Germinal center (tissue), 1 donor: ENCODE data around the gene HS6ST1.

Experiments
- DNase-seq: peaks from one replicate; pipeline ENCODE4 v3.0.0; 2012; ENCODE audit warnings: mixed read lengths, low spot score

HS6ST1 gene

GRCh38 chr2:128298286-128298685 lies 20.4 kb downstream of the HS6ST1 start:
- no peak for DNase-seq

- no peak for DNase-seq
Observed at GRCh38 chr2:128293870-128294455, 24.7 kb downstream of the HS6ST1 start.

GRCh38 chr2:128293426-128293755 lies 25.3 kb downstream of the HS6ST1 start:
- no peak for DNase-seq

DNA sequence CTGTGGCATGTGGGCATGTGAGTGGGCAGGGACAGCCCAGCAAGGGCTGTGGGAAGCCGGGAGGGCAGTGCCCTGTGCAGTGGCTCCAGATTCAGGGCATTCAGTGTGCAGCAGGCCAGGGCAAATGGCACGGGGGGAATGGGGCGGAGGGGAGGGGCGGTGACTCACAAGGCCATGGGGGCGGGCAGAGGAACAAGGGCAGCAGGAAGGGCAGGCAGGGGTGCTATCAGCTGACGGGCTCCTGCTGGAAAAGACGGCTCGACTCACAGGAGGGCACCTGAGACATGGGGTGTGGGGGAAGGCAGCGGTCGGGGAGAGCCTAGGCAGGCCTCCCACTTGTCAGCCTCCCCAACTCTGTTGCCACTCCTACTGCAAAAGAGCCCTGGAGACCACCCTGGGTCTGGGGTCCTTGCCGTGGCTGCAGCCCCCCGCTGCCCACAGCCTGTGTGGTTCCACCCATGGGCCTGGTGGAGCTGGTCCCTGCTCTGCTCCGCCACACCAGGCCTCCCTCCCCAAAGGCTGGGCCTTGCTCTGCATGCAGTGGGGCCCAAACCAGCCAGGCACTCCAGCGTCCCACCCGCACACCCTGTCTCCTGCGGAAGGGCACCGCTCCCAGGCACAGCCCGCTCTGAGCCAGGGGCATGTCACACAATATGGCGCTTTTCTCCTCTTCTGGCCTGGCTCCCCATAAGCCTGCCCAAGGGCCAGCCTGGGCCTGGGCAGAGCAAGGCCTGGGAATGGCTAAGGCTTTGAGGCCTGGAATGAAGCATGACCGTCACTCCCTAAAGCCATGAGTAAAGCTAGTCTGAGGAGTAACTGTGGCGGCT lies 25.9 kb downstream of the HS6ST1 start:
- no peak for DNase-seq

- DNase-seq: no peak
Observed at GRCh38 chr2:128291844-128292598, 26.6 kb downstream of the HS6ST1 start.

DNA sequence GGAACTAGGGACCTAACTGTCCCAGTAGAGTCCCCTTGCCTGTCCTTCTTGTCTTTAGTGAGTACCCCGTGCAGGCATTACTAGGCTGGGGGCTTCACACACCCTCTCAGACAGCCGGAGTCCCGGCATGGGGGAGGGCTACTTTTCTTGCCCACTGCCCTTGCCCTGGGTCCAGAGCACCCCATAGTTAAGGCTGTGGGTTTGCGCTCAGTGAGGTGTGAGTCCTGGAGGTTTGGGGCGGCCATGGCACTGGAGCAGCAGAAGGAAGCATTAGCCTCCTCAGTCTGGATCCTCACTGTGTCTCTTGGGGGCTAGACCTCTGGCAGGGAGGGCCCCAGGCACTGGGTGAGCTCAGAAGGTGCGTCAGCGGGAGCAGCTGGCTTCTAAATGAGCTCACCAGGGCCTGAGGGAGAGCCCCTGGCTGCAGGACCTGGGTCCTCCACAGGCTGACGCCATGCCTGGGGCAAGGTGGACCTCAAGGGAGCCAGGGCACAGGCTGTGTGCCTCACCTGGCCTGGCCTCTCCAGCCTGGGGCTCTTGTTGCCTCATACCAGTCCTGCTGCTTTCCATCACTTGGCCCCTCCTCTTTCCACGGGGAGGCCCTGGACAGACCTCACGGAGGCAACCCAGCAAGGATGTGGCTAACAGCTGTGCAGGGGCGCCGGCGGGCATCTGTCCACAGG lies 27.4 kb downstream of the HS6ST1 start:
- DNase-seq: no peak

- no peak for DNase-seq
Observed at GRCh38 chr2:128290356-128290755, 28.3 kb downstream of the HS6ST1 start.

DNA sequence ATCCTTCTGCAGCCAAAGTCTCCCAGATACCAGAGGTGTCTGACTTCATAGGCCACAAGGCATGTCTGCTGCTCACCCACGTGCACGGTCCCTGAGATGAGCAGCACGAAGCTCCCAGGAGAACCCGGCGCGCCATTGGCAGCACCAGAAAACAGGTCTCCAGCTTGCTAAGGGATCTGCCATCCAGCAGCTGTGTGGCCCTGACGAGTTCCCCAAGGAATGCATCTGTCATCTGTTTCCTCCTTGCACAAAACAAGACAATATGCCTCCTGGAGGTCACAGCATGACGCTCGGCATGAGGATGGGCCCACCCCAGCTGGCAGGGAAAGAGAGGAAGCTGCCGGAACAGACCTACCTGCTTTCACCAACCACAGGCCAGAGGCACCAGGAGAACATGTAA lies 29.2 kb downstream of the HS6ST1 start:
- no peak for DNase-seq

DNA sequence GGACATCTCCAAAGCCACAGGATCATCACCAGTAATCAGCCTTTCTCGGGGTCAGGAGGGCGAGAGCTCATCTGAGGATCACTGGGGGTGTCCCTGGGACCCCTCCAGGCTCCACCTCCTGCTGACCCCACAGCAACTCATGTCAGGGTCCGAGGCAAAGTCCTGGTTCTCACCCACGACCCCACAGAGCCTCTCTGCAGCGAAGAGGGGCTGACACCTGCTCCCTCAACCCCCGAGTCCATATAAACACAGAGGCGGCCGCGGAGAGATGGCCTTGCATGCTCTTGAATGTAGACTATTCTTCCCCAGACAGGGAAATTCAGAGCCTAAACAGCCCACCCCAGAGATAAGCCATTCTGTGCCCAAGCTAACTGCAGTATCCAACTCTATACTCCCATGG lies 29.9 kb downstream of the HS6ST1 start:
- DNase-seq: no peak

DNA sequence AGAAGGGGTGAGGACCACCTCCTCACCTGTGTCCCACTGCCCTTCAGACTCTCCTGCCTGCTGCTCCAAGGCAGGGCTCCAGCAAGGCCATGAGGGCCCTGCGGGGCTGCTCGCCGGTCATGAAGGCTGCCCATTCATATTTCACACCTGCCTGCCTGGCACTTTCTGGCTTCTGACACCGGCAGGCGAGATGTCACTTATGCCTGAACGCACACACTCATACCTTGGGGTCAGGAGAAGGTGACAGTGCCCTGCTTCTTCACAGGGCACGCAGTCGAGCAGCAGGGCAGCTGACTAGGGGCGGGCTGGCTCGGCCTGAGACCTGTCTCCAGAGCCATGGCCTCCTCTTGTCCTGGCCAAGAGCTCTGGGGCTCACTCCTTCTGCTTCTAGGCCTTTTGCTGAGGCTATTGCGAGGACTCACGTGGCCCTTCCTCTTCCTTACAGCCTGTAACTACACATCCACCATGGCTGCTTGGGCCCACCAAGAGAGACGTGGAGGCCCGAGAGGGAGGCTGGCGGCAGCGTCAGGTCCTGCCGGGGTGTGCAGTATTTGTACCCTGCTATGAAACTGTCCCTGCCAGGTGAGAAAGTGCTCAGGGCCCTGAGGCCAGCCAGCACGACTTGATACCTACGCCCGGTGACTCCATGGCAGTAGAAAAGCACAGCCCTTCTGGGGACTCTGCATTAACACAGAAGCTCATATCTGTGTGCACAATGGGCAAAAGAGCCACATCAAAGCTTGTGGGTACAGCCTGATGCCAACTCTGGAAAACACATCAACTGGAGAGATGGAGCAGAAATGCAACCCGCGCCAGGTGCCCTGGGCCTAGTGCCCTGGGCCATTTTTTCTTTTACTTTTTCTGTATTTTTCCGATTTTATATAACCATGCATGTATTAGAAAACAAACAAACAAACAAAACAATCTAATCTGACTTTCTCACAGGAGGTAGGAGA lies 30.6 kb downstream of the HS6ST1 start:
- no peak for DNase-seq

- no peak for DNase-seq
Observed at GRCh38 chr2:128286905-128287779, 31.5 kb downstream of the HS6ST1 start.

DNA sequence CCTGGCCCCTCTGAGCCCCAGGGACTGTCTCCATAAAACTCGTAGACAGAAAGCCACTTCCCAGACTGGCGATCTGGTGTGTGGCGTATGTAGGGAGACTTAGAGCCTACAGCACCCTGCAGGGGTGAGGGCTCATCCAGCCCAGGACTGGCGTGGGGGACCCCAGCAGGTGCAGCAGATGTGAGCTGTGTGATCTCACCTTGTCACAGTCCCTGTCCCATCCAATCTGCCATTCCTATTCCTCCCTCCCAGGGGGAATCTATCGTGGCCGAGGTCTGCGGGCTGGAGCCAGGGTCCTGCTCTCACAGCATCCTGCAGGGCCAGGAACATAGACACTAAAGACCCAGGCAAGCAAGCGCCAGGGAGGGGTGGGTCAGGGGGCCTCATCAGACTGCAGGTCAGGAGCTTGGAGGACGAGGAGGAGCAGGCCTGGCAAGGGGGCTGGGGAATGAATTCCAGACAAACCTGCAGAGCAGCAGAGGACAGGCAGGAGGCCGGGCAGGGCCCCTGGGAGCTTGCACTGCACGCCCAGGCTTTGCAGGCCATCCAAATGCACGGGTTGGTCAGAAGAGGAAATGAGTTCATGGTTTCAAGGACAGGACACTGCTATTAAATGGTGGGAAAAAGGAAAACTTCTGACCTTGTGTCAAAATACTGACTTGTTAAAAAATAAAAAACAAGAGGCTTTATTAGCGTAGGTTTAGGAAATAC lies 32.5 kb downstream of the HS6ST1 start:
- no peak for DNase-seq

DNA sequence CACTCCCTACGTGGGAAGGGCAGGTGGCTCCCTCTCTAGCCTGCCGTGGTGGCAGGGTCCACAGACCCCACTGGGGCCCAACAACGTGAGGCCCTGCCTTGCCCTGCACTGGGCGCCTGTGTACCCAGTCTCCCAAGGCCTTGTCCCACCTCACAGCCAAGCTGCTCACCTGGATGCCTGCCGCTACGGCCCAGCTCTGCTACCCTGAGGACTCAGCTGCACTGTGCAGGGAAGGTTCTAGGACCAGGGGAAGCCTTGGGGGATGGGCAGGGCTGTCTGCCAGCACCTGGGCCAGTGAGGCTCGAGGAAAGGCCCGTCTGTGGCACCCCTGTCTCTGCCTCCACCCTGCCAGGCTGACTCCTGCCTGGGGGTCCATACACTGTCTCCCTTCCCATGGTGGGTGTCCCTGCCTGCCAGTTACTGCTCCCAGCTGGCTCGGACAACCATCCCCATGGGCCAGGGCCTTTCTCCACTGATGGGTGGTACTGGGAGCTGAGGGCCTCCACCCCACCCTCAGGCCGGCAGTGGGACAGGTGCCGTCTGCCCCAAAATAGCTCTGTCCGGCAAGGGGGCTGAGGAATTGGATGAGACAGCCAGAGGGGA lies 33.2 kb downstream of the HS6ST1 start:
- DNase-seq: no peak

DNA sequence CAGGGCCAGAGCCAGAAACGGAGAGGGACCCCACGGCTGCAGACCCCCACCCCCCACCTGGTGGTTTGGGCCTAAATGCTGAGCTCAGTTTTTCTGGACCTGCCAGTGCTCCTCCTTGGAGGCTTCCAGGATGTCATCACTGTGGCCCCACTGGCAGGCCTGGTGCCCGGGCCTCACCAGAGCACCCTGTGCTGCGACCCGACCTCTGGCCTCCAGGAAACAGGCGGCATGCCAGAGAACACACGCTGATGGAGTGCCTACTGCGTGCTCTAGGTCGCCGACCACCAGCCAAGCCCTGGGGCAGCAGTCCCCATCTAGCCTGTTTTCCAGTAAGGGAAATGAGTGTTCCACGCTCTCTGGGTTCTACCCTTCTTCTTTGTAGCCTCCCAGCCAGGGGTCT lies 33.8 kb downstream of the HS6ST1 start:
- DNase-seq: no peak

DNA sequence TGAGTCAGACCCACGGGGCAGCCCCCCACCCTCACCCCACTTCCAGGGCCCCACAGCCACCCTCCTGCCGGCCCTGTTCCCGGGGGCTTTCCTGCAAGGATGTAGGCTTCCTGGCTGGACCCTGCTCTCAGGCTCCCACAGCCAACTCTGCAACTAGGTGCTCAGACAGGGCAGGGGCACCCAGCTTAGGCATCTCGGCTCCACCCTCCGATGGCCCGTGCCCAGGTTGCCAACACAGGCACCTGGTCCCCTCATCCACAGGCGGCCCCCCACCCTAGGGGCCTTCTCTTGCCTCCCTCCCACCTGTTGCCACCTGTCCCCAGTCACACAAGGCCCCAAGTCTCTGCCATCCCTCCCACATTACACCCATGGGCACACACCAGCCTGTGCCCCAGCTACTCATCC lies 34.6 kb downstream of the HS6ST1 start:
- DNase-seq: no peak

GRCh38 chr2:128282976-128283810 lies 35.5 kb downstream of the HS6ST1 start:
- no peak for DNase-seq

DNA sequence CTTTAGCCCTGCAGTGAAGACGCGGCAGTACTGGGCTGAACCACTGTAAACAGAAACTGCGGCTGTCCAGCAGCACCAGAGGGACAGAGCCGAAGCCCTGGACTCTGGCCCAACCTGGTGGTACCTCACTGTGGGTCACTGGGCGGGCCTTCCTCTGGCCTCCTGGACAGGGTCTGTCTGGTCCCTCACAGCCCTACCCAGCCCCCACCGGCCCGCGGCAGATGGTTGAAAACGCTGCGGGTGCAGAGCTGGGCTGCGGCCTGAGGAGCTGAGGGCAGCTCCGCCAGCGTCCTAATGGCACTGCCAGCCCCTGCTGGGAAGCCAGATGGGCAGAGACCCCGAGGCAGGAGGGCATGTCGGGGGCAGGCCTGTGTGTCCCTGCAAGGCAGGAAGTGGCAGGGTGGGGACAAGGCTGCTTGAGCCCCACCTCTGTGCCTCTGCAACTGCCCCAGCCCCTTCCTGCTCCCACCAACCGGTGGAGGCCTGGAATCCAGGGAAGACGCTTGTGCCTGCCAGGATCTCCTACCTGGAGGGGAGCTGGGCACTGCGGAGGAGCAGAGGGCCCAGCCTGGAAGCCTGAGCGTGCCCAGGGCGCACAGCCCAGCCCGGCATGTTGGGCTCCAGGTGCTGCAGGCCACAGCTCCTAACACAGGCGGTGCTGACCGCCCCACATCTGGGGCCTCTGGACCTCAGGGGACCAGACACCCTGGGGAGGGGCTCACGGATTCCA lies 36.3 kb downstream of the HS6ST1 start:
- no peak for DNase-seq

DNA sequence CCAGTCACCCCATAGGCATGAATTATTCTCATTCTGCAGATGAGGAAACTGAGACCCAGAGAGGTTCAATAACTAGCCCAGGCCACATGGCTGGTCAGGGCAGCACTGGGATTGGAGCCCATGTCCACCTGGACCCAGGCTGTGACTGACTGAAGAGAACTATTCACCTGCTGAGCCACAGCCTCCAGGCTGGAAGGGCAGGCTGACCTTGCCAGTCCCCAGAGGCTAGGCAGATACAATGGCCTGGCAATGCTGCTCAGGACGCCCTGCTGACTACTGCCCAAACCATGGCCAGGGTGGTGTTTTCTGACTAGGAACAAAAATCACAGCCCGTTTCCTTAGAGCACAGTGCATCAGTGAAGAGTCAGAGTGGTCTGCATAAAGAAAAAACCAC lies 36.8 kb downstream of the HS6ST1 start:
- no peak for DNase-seq
